HEK293 (cell line): ENCODE measurements around the gene SACS.

ENCODE experiments used
- CTCF ChIA-PET: fragments of 350-600 bp; formaldehyde crosslinking; extraction: SDS; loops from one replicate; lab custom pipeline; 2021; ENCODE audit warnings: antibody characterized with exemption; lab: Yijun Ruan, JAX
- POLR2A ChIA-PET: fragments of 300-600 bp; formaldehyde crosslinking; extraction: SDS; loops from one replicate; lab custom pipeline; 2020; ENCODE audit warnings: antibody characterized with exemption, inconsistent platforms; lab: Yijun Ruan, JAX
- H3K27ac ChIP-seq: fragments of 200-500 bp; sonication (Bioruptor generic); 2 replicates; pipeline ENCODE4 v1.5.1; 2014; ENCODE audit warnings: low read depth, low read length, control low read depth, inconsistent platforms; ENCODE audit errors: extremely low read depth
- H3K36me3 ChIP-seq, 2 experiments: fragments of 200-500 bp in 1 of 2; sonication (Bioruptor generic) in 1 of 2; 1 replicate in 1 of 2; 2 replicates in 1 of 2; pipeline ENCODE4 v1.5.1; 2014 to 2017; ENCODE audit warnings: inconsistent platforms in 2 of 2, low read length in 2 of 2; ENCODE audit not compliant: control insufficient read depth in 2 of 2, insufficient read depth in 1 of 2
- H3K4me1 ChIP-seq: fragments of 200-500 bp; sonication (Bioruptor generic); 2 replicates; pipeline ENCODE4 v1.5.1; 2014; ENCODE audit warnings: mild to moderate bottlenecking, low read length, inconsistent platforms; ENCODE audit not compliant: control insufficient read depth, insufficient read depth
- H3K4me3 ChIP-seq: 2 replicates; pipeline ENCODE4 v1.5.1; 2011; ENCODE audit warnings: low read depth, mild to moderate bottlenecking, control low read depth, low read length, moderate library complexity
- H3K9me3 ChIP-seq: fragments of 200-500 bp; sonication (Bioruptor generic); 2 replicates; pipeline ENCODE4 v1.5.1; 2014; ENCODE audit warnings: low read depth, low read length, inconsistent platforms; ENCODE audit not compliant: control insufficient read depth, insufficient read depth
- EGR2 ChIP-seq: fragments of 450-650 bp; formaldehyde crosslinking; IDR thresholded peaks from 2 replicates; pipeline ENCODE4 v1.5.1; 2016; ENCODE audit warnings: low read depth, missing biosample characterization, missing genetic modification characterization
- MEIS1 ChIP-seq: sonication (generic); formaldehyde crosslinking; IDR thresholded peaks from 2 replicates; pipeline ENCODE4 v1.8.1; 2022; ENCODE audit warnings: missing genetic modification reagents, mild to moderate bottlenecking, borderline replicate concordance
- PRDM6 ChIP-seq: fragments of 450-650 bp; formaldehyde crosslinking; IDR thresholded peaks from 2 replicates; pipeline ENCODE4 v1.5.1; 2017; ENCODE audit warnings: missing biosample characterization, missing genetic modification characterization
- ZBTB1 ChIP-seq: fragments of 450-650 bp; formaldehyde crosslinking; IDR thresholded peaks from 2 replicates; pipeline ENCODE4 v1.5.1; 2016; ENCODE audit warnings: missing biosample characterization, missing genetic modification characterization
- ZNF248 ChIP-seq: fragments of 450-650 bp; formaldehyde crosslinking; IDR thresholded peaks from 2 replicates; pipeline ENCODE4 v1.5.1; 2017; ENCODE audit warnings: missing biosample characterization, missing genetic modification characterization
- ZNF335 ChIP-seq: fragments of 450-650 bp; formaldehyde crosslinking; conservative IDR thresholded peaks from 2 replicates; pipeline ENCODE4 v1.5.1; 2016; ENCODE audit warnings: missing biosample characterization, missing genetic modification characterization
- ZNF426 ChIP-seq: fragments of 450-650 bp; formaldehyde crosslinking; IDR thresholded peaks from 2 replicates; pipeline ENCODE4 v1.5.1; 2017; ENCODE audit warnings: missing biosample characterization, missing genetic modification characterization, mild to moderate bottlenecking, inconsistent platforms, moderate library complexity
- ZNF510 ChIP-seq: fragments of 450-650 bp; formaldehyde crosslinking; IDR thresholded peaks from 2 replicates; pipeline ENCODE4 v1.5.1; 2018; ENCODE audit warnings: mild to moderate bottlenecking, missing genetic modification characterization, missing biosample characterization; ENCODE audit not compliant: insufficient replicate concordance
- ZNF558 ChIP-seq: fragments of 450-650 bp; formaldehyde crosslinking; IDR thresholded peaks from 2 replicates; pipeline ENCODE4 v1.5.1; 2016; ENCODE audit warnings: missing biosample characterization, missing genetic modification characterization
- ZNF654 ChIP-seq: fragments of 450-650 bp; formaldehyde crosslinking; IDR thresholded peaks from 2 replicates; pipeline ENCODE4 v1.5.1; 2016; ENCODE audit warnings: low read depth, missing biosample characterization, missing genetic modification characterization
- ZNF660 ChIP-seq: fragments of 450-650 bp; IDR thresholded peaks from 2 replicates; pipeline ENCODE4 v1.5.1; 2018; ENCODE audit warnings: missing biosample characterization, mild to moderate bottlenecking, missing genetic modification characterization
- ZNF664 ChIP-seq: fragments of 450-650 bp; formaldehyde crosslinking; IDR thresholded peaks from 2 replicates; pipeline ENCODE4 v1.5.1; 2016; ENCODE audit warnings: missing biosample characterization, missing genetic modification characterization
- TF ChIP-seq, protein P1 (sequence below): fragments of 450-650 bp; formaldehyde crosslinking; IDR thresholded peaks from 2 replicates; pipeline ENCODE4; 2016; ENCODE audit warnings: missing biosample characterization, missing genetic modification characterization
- TF ChIP-seq, protein P2 (sequence below): fragments of 450-650 bp; formaldehyde crosslinking; IDR thresholded peaks from 2 replicates; pipeline ENCODE4 v1.5.0; 2017; ENCODE audit warnings: missing biosample characterization, missing genetic modification characterization, borderline replicate concordance

The SACS gene

DNA sequence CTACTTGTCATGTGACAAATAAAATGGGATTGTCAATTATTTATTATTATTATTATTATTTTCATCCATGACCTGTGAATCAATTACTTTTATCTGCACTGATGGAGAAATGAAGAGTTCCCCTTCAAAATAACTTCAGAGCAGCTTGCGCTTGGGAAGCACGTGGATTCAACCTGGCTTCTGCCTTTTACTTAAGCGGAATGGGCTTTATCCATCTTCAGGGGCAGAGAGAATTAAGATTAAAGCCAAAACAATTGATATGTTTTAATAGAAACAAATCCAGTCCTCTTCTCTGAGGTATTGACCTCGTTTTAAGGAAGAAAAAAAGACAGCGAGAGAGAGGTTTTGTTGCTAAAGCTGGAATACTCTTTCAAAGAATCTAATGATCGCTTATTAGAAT, 876 bp downstream of the SACS start:
- H3K27ac ChIP-seq, result no peak overlapping the region
- H3K9me3 ChIP-seq, result no peaks in the 10 kb centered on the region
- CTCF ChIA-PET, result interaction anchor here (1.1 kb wide), 3 partner anchors 23 to 27 kb away, joined by 3 read pairs; no protein-coding TSS in a partner anchor
- POLR2A ChIA-PET, result no interaction called here
- no peaks in the 10 kb centered on the region for H3K36me3 ChIP-seq
- H3K4me3 ChIP-seq, result no peak overlapping the region; the same call in 1 of the 2 replicates
- TF ChIP-seq ZNF664 (tag by site-specific recombination) (no peak), ZNF248 (tag by site-specific recombination) (no peak)
- TF ChIP-seq, protein P1, sequence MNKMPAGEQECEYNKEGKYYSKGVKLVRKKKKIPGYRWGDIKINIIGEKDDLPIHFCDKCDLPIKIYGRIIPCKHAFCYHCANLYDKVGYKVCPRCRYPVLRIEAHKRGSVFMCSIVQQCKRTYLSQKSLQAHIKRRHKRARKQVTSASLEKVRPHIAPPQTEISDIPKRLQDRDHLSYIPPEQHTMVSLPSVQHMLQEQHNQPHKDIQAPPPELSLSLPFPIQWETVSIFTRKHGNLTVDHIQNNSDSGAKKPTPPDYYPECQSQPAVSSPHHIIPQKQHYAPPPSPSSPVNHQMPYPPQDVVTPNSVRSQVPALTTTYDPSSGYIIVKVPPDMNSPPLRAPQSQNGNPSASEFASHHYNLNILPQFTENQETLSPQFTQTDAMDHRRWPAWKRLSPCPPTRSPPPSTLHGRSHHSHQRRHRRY, result no peak
- TF ChIP-seq, all 188 proteins: peak for 0
- 0 out of 2 replicates have a peak, but pooled peaks cover 2% of the 10 kb centered on the region for H3K4me1 ChIP-seq

GRCh38 chr13:23430664-23431063, 2.8 kb downstream of the SACS start:
- Histone ChIP-seq H3K27ac (no peak overlapping the region), H3K4me1 (0 out of 2 replicates have a peak, but pooled peaks cover 2% of the 10 kb centered on the region), H3K9me3 (no peaks in the 10 kb centered on the region)
- ChIA-PET CTCF (no interaction called here), POLR2A (no interaction called here)
- TF ChIP-seq EGR2 (tag by site-specific recombination) (no peak), ZNF426 (tag by site-specific recombination) (no peak), ZNF660 (no peak), ZNF654 (no peak)
- TF ChIP-seq, all 188 proteins: peak for 0
- no peak overlapping the region for H3K4me3 ChIP-seq
- no peaks in the 10 kb centered on the region for H3K36me3 ChIP-seq

GRCh38 chr13:23427881-23428528, 5.5 kb downstream of the SACS start:
- 0 out of 2 replicates have a peak, but pooled peaks cover 2% of the 10 kb centered on the region for H3K4me1 ChIP-seq
- H3K9me3 ChIP-seq, result no peaks in the 10 kb centered on the region
- POLR2A ChIA-PET, result no interaction called here
- no peak overlapping the region for H3K27ac ChIP-seq
- CTCF ChIA-PET, result interaction anchor here (1.2 kb wide), 1 partner anchor 27 kb away, joined by 3 read pairs; no protein-coding TSS in a partner anchor
- H3K36me3 ChIP-seq, result no peaks in the 10 kb centered on the region
- no peak overlapping the region for H3K4me3 ChIP-seq
- TF ChIP-seq ZNF335 (0 out of 2 replicates have a peak, but pooled peaks have one; percentile 20), ZNF510 (tag by site-specific recombination) (no peak), MEIS1 (CRISPR knock-in tag) (no peak), ZNF558 (tag by site-specific recombination) (no peak), PRDM6 (no peak), ZBTB1 (no peak)
- TF ChIP-seq, protein P2, sequence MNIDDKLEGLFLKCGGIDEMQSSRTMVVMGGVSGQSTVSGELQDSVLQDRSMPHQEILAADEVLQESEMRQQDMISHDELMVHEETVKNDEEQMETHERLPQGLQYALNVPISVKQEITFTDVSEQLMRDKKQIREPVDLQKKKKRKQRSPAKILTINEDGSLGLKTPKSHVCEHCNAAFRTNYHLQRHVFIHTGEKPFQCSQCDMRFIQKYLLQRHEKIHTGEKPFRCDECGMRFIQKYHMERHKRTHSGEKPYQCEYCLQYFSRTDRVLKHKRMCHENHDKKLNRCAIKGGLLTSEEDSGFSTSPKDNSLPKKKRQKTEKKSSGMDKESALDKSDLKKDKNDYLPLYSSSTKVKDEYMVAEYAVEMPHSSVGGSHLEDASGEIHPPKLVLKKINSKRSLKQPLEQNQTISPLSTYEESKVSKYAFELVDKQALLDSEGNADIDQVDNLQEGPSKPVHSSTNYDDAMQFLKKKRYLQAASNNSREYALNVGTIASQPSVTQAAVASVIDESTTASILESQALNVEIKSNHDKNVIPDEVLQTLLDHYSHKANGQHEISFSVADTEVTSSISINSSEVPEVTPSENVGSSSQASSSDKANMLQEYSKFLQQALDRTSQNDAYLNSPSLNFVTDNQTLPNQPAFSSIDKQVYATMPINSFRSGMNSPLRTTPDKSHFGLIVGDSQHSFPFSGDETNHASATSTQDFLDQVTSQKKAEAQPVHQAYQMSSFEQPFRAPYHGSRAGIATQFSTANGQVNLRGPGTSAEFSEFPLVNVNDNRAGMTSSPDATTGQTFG (tag by site-specific recombination), result no peak
